Stimulated activated CD8-positive, alpha-beta memory T cell treated with anti-CD3 and anti-CD28 coated beads, Interleukin-12 subunit alpha, Interleukin-12 subunit beta, amount 100 ng/mL, for 1 hour (primary cell): ENCODE data around the gene USP9Y.

Experiments used
- DNase-seq: peaks from one replicate; pipeline ENCODE4 v3.0.0-alpha.2; 2020; ENCODE audit warnings: low read depth

Gene USP9Y

DNA sequence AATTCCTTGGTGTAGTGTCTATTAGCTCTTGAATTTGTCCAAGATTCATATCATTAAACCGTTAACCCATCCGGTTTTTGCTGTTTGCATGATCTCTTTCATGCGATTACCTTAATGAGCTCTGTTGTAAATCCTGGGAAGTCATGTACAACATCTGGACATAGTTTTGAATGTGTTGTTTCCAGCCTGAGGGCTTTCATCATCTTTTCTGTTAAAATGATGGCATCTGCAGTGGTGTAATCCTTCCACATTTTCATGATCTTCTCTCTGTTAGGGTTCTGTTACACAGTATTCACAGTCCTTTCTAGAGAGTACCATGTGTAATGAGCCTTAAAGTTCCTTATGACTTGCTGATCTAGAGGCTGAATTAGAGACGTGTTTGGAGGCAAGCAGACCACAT is 64.9 kb downstream of the USP9Y start:
- no peak for DNase-seq

DNA sequence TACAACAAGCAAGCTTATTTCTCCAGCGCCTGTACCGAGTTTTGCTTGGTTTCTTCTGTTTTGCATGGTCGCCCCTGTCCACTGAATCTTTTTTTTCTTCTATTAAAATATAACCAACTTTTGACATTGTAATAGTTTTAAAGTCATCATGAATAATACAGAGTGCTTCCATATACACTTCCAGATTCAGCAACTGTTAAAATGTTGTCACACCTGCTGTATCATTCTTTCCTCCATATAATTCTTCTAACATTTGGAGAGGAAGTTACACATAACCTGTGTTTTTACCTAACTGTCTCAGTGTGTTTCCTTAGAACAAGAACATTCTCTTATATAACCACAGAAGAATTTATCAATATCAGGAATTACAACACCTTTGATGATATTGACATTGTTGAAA is 83.5 kb downstream of the USP9Y start:
- no peak for DNase-seq

DNA sequence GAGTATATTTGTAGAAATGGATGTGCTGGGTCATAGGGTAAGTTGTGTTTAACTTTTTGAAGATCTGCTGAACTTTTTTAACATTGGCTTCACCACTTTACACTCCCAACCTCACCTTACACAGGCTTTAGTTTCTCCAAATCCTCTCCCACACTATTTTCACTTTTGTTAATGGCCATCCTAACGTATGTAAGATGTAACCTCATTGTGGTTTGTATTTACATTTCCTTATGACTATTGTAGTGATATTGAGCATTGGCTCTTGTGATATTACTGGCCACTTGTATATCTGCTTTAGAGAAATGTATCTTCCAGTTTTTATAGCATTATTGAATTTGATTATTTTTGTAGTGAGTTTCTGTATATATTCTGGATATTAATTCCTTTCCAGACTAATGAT is 93.0 kb downstream of the USP9Y start:
- DNase-seq = no peak

DNA sequence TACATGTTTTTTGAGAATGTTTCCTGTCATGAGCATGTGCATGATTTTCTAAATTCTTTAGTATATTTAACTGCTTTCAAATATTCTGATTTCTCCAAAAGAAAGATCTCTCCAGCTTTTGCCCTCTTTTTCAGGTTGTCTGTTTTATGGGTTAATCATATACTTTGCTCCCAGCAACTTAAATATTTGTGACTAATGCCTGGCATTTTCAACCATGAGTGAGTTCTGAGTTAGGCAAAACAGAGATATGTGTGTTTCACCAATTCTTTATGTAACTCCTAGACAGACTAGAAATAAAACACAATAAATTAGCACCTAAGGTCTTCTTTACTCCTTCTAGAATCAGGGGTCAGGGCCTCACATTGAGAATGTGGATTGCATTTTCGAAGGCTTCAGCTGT is 107.0 kb downstream of the USP9Y start:
- DNase-seq = no peak

DNA sequence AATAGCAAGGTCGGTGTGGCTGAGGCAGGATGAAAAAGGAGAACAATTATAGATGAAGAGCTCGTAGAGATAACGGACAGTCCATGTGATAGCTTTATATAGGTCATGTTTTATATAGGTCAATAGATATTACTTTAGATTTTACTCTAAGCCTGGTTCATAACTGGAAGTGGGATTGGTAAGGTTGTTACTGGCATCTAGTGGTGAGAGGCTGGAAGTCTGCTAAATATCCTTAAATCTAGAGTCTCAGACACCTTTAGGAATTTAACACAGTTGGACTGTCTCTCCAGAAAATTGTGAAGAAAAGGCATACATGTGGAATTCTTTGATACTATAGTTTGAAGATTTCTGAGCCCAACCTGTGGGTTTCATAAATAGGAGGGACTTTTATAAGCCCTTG is 108.0 kb downstream of the USP9Y start:
- no peak for DNase-seq

DNA sequence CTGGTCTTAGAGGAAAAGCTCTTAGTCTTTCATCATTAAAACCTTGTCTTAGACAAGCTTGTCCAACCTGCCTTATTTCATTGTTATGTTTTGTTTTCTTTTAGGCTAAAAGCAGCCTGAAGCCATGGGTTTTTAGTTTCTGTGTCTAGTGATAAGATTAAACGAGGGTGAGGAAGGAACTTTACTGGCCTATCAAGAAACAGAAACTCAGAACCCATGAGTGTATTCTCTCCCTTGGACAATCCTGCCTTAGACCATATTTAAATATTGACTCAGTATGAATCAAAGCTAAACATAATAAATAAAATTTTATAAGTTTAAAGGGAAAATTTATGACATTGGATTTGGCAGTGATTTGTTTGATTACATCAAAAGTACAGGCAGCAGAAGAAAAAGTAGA is 122.4 kb downstream of the USP9Y start:
- no peak for DNase-seq

DNA sequence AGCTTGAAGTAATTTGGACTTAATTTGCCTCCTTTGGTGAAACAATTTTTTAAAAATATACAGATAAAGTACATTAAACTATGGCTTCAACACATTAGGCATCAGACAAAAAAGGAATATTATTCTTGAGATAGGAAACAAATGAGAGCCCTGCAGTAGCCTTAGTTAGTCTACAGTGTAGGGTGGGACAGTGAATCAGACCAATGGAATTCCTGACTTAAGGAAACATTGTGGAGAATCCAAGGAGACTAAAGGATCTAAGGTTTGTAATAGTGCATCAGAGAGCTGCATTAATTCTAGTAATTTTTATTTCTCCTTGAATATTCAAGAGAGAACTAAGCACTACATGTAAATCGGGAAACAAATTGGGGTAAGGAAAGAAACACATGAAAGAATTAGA is 125.8 kb downstream of the USP9Y start:
- no peak for DNase-seq

DNA sequence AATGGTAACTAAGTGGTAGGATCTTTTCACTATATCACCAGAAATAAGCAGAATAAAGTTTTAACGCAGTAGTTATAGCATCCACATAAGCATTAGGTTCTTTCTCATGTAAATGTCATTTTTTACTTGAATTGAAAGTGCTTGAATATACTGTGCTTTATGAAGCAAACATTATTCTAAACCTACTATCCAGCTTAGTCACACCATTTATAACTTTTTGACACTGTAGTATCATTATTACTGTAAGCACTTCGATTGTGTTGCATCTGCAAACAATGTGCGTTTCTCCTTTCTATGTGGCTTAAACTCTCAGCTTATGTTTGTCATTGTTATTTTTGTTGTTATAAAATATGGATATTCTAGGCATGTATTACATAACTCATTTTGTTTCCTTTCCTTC is 132.3 kb downstream of the USP9Y start:
- no peak for DNase-seq

DNA sequence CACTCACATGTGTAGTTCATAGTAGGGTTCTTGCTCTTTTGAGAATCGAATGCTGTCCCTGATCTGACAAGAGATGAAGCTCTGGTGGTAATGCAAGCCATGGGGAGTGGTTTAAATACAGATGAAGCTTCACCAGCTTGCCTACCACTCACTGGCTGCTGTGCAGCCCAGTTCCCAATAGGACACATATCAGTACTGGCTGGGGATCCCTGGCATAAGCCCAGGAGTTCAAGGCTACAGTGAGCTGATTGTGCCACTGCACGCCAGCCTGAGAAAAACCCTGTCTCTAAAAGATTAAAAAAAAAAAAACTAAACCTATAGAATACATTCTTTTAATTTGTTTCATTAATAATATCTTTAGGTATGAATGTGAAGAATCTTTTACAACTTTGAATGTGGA is 136.5 kb downstream of the USP9Y start:
- DNase-seq = no peak

DNA sequence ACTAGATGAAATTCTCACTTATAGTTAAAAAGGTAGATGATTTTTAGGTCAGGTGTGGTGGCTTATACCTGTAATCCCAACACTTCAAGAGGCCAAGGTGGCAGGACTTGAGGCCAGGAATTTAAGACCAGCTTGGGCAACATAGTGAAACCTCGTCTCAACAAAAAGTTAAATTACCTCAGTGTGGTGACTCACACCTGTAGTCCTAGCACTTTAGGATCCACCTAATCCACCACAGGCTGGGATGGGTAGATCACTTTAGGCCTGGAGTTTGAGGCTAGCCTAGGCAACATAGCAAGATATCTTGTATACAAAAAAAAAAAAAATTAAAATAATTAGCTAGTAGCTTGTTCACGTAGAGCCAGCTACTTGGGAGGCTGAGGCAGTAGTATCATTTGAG is 140.3 kb downstream of the USP9Y start:
- DNase-seq = no peak

DNA sequence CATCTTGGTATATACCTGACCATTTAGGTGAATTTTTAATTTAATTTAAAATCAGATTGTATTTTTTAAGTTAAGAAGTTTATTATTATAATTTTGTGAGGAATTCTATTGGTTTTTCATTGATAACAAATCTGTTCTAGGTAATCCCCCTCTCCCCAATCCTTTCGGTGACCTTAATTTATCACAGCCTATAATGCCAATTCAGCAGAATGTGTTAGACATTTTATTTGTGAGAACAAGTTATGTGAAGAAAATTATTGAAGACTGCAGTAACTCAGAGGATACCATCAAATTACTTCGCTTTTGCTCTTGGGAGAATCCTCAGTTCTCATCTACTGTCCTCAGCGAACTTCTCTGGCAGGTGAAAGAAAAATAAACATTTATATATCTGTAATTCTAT is 145.8 kb downstream of the USP9Y start:
- DNase-seq = no peak

DNA sequence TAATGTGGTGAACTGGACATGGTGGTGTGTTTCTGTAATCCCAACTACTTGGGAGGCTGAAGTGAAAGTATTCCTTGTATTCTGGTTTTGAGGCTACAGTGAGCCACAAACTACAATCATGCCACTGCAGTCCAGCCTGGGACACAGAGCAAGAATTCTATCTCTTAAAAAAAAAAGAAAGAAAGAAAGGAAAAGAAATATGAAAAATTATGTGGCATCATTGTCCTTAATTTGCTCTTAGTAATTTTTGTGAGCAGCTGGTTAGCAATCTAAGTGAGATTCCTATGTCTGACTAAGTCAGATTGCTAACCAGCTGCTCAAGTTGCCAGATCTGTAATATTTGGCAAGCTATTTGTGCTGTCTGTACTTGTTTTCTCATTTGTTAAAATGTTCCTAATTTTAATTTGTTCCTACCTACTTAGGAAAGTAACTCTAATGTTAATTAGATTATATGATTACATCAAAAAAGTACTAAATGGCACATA is 154.8 kb downstream of the USP9Y start:
- no peak for DNase-seq

DNA sequence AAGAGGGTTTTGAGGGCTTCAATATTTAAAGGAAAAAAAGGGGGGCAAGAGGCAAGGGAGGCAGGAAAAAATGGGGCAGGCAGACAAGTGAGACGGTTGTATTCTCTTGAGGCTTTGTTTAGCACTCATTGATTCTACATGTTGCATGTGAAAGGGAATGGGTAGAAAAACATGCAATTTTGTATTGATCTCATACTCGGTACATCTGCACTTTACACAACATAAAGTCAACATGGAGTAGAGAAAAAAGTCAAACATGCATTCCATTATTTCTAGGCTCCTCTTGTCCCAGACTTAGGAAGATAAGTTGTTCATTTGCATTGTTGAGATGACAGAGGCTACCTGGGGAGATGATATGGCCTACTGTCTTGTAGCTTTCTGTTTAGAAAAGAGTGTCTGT is 166.9 kb downstream of the USP9Y start:
- DNase-seq = no peak

DNA sequence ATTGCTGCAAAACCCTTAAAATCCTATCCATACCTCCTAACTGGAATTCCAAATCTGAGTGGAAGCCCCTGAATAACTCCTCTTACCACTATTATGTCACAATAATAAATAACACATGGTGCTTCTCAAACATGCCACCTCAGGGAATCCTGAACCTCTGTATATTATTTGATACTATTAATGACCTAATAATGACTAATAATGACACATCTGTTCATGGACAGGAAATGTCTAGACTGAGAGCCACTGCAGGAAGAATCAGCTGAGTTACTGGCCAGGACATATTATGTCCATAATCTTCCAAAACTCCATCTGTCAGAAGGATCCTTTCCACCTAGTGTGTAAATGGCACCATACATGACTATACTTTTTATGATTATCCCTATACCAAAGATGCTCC is 195.9 kb downstream of the USP9Y start:
- no peak for DNase-seq

DNA sequence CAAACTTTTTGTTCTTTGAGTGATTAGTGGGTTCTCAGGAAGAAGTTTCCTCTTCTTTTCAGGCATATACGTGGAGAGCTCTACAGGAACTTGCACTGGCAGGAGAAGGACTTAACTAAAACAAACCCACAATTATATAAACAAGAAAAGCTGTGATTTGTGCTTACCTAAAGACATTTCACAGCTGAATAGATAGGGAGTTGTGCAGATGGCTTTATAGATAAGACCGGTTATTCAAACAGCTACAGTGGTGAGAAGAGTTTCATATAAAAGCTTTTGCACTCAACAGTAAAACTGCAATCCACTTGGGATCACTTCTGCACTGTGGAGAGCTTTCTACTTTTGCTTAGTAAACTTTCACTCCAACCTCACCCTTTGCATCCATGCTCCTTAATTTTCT is 197.6 kb downstream of the USP9Y start:
- DNase-seq = no peak

DNA sequence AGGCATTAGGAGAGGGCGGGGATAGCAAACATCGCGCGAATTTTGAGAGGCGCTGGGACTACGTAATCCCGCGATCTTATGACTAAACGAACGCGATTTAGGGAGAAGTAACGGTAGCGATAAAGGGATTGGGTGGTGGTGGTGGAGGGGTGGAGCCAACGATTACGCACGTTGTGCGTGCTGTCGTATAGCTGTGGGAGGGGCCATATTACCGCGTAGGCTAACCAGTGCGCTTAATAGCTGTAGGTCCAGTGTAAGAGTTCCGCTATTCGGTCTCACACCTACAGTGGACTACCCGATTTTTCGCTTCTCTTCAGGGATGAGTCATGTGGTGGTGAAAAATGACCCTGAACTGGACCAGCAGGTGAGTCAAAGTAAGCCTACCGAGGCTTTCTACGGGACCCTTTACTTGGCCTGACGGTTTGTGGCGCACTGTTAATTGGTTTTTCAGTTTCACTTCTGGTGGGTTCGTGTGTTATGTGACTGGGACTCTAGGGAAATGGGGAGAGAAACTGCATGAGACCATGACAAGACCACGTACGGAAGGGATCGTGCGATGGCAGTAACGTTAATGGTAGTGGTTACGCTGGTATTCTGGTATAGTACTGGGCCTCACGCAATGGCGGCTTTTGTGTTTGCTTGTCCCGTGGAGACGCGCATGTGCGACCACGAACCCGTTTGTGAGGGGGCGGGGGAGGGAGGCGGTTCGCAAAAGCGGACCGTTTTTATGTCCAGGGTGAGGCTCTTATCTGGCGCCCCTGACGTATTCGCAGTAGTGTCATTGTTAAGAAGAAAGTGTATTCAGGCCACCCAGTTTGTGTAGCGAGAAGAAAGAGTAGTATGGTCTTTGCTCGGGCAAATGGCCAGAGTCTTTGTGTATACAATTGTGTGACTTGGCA is 203.8 kb downstream of the USP9Y start, which contains the start of gene DDX3Y:
TSS of gene DDX3Y (plus strand) at position 251 of the 899 bp plus-strand sequence. CDS start at position 320, 69 bp downstream.
- peak; percentile 69 for DNase-seq

DNA sequence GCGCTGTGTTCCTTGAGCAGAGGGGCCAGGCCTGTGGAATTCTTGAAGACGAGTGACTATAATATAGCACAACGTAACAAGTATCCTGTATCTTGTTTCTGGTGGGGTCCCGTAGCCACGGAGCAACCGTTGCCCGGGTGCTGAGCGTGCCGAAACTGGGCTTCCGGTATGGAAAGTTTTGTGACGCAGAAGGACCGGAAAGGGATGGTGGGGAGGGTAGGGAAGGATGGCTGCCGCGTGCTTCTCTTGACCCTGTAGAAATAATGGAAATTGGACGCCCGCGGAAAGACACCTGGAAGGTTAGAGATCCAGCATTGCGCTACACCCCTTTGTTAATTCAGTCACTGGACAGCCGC is 204.5 kb downstream of the USP9Y start:
- peak; percentile 53 for DNase-seq

DNA sequence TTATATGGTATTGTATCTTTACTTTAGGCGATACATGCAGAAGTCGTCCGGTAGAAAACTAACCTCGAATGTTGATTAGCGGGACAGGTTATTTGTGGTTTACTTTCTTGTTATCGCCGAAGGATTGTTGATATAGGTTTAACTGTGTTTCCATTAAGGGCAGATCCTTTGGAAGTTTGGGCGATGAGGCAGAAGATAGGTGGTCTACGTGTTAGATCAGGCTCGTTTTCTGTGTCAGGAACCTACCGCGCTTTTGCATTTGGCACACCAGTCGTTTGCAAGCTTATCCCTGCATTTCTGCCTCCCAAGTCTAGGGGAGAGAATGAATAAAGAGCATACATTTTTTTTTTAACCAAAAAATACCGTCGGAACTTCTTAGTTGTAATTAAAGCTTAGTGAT is 204.9 kb downstream of the USP9Y start:
- no peak for DNase-seq
